Stimulated activated CD4-positive, alpha-beta T cell treated with anti-CD3 and anti-CD28 coated beads, Interleukin-15, amount 100 ng/mL, for 1 hour (primary cell): ENCODE data around the gene CRTC1.

Experiments used
- DNase-seq, 2 donors: peaks; one replicate each; pipeline ENCODE4 v3.0.0-alpha.2; 2020; ENCODE audit warnings: low read depth in 1 of 2, low spot score in 1 of 2

Gene CRTC1

GRCh38 chr19:18765224-18765623 lies 81.7 kb downstream of the CRTC1 start:
- no peak for DNase-seq

- DNase-seq: no peak
Measured at GRCh38 chr19:18768046-18768771, 84.7 kb downstream of the CRTC1 start.

- DNase-seq: no peak
Measured at GRCh38 chr19:18768997-18769891, 85.8 kb downstream of the CRTC1 start.

GRCh38 chr19:18769989-18770528 lies 86.6 kb downstream of the CRTC1 start:
- DNase-seq: no peak

GRCh38 chr19:18770663-18771327 lies 87.3 kb downstream of the CRTC1 start:
- DNase-seq: no peak

GRCh38 chr19:18771328-18772242 lies 88.1 kb downstream of the CRTC1 start:
- DNase-seq: no peak

GRCh38 chr19:18772620-18773587 lies 89.4 kb downstream of the CRTC1 start:
- DNase-seq: no peak

- DNase-seq: no peak
Measured at GRCh38 chr19:18773682-18774081, 90.2 kb downstream of the CRTC1 start.

- no peak for DNase-seq
Measured at GRCh38 chr19:18774107-18774506, 90.6 kb downstream of the CRTC1 start.

- DNase-seq: no peak
Measured at GRCh38 chr19:18774782-18775444, 91.4 kb downstream of the CRTC1 start.

- no peak for DNase-seq
Measured at GRCh38 chr19:18775586-18776287, 92.3 kb downstream of the CRTC1 start.

GRCh38 chr19:18776288-18776594 lies 92.8 kb downstream of the CRTC1 start:
- no peak for DNase-seq

- DNase-seq: no peak
Measured at GRCh38 chr19:18776736-18777135, 93.3 kb downstream of the CRTC1 start.

GRCh38 chr19:18777301-18778075 lies 94.0 kb downstream of the CRTC1 start:
- DNase-seq: no peak

GRCh38 chr19:18778076-18778389 lies 94.6 kb downstream of the CRTC1 start:
- no peak for DNase-seq

GRCh38 chr19:18778826-18779495 lies 95.5 kb downstream of the CRTC1 start:
- DNase-seq: no peak

- DNase-seq: no peak
Measured at GRCh38 chr19:18780081-18780480, 96.6 kb downstream of the CRTC1 start.
